ENCODE measurements around the gene SLC66A3.
A peak's percentile ranks its signal among the peaks of the same experiment; 100 is the strongest.

The SLC66A3 gene

GRCh38 chr2:11140492-11140891 is 14.8 kb upstream of the SLC66A3 start:
- no peak for DNase-seq

- no peak for DNase-seq
Observed at GRCh38 chr2:11141319-11141718, 13.9 kb upstream of the SLC66A3 start.

GRCh38 chr2:11142330-11142729 is 12.9 kb upstream of the SLC66A3 start:
- peak; percentile 30 for DNase-seq

- DNase-seq, result no peak
Observed at GRCh38 chr2:11142987-11143386, 12.3 kb upstream of the SLC66A3 start.

GRCh38 chr2:11144077-11144737 is 11.1 kb upstream of the SLC66A3 start:
- no peak for DNase-seq

GRCh38 chr2:11144738-11145079 is 10.6 kb upstream of the SLC66A3 start:
- no peak for DNase-seq

GRCh38 chr2:11145350-11145749 is 9.9 kb upstream of the SLC66A3 start:
- no peak for DNase-seq

- no peak for DNase-seq
Observed at GRCh38 chr2:11146076-11146475, 9.2 kb upstream of the SLC66A3 start.

- no peak for DNase-seq
Observed at GRCh38 chr2:11147263-11147662, 8.0 kb upstream of the SLC66A3 start.

- DNase-seq, result no peak
Observed at GRCh38 chr2:11152591-11152990, 2.7 kb upstream of the SLC66A3 start.

- DNase-seq, result no peak
Observed at GRCh38 chr2:11154016-11154922, 998 bp upstream of the SLC66A3 start.

GRCh38 chr2:11154923-11155380 is 315 bp upstream of the SLC66A3 start:
- DNase-seq, result peak; percentile 99

GRCh38 chr2:11156396-11157075 is 1.3 kb downstream of the SLC66A3 start:
- no peak for DNase-seq

- no peak for DNase-seq
Observed at GRCh38 chr2:11157296-11157695, 2.0 kb downstream of the SLC66A3 start.

GRCh38 chr2:11157731-11158130 is 2.5 kb downstream of the SLC66A3 start:
- DNase-seq, result no peak

GRCh38 chr2:11158916-11159573 is 3.8 kb downstream of the SLC66A3 start:
- peak; percentile 58 for DNase-seq

- peak; percentile 43 for DNase-seq
Observed at GRCh38 chr2:11159574-11160170, 4.4 kb downstream of the SLC66A3 start.

- peak; percentile 32 for DNase-seq
Observed at GRCh38 chr2:11160256-11160655, 5.0 kb downstream of the SLC66A3 start.

- peak; percentile 37 for DNase-seq
Observed at GRCh38 chr2:11160731-11161455, 5.6 kb downstream of the SLC66A3 start.

- peak; percentile 46 for DNase-seq
Observed at GRCh38 chr2:11161747-11162146, 6.5 kb downstream of the SLC66A3 start.

GRCh38 chr2:11163439-11164317 is 8.4 kb downstream of the SLC66A3 start:
- DNase-seq, result peak; percentile 43

All from islet precursor cell (in vitro differentiated cells).